ENCODE results near the gene TPD52L1.
"Not testable (repeated sequence)": the region's sequence is repeated elsewhere in the genome, so short reads cannot be mapped to it uniquely, and the experiment has no call there.

Gene TPD52L1

GRCh38 chr6:125280370-125281035 is 126.9 kb downstream of the TPD52L1 start:
- DNase-seq, result not testable (repeated sequence)

DNA sequence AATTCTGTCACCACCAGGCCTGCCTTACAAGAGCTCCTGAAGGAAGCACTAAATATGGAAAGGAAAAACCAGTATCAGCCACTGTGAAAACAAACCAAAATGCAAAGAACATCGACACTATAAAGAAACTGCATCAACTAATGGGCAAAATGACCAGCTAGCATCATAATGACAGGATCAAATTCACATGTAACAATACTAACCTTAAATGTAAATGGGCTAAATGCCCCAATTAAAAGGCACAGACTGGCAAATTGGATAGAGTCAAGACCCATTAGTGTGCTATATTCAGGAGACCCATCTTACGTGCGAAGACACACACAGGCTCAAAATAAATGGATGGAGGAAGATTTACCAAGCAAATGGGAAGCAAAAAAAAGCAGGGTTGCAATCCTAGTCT is 128.9 kb downstream of the TPD52L1 start:
- not testable (repeated sequence) for DNase-seq

- DNase-seq, result no peak
Measured at GRCh38 chr6:125285353-125285752, 131.8 kb downstream of the TPD52L1 start.

- no peak for DNase-seq
Measured at GRCh38 chr6:125285936-125286335, 132.4 kb downstream of the TPD52L1 start.

GRCh38 chr6:125287718-125288117 is 134.1 kb downstream of the TPD52L1 start:
- no peak for DNase-seq

GRCh38 chr6:125293587-125293986 is 140.0 kb downstream of the TPD52L1 start:
- no peak for DNase-seq

- DNase-seq, result no peak
Measured at GRCh38 chr6:125294036-125294435, 140.5 kb downstream of the TPD52L1 start.

- DNase-seq, result no peak
Measured at GRCh38 chr6:125294925-125295324, 141.4 kb downstream of the TPD52L1 start.

- DNase-seq, result no peak
Measured at GRCh38 chr6:125296471-125296870, 142.9 kb downstream of the TPD52L1 start.

GRCh38 chr6:125299257-125299656 is 145.7 kb downstream of the TPD52L1 start:
- no peak for DNase-seq

DNA sequence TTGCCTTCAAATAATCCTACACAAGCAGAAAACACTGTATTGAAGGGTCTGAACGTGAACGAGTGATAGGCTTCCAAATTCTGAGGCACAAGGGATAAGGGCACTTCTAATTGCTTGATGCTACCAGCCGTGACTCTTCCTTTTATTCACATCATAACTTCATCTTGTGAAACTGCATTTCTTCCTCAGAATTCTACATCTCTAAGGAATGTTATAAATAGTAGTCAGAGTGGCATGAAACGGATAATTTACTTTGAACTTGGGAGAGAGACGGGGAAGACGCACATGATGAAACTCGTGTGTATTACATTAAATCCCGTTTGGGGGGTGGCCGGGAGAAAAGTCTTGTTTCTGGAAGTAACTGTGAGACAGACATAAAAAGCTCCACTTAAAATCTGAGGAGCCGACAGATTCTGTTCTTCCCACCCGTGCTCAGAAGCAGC is 147.4 kb downstream of the TPD52L1 start:
- DNase-seq, result no peak

- peak; percentile 42 for DNase-seq
Measured at GRCh38 chr6:125301435-125302391, 148.1 kb downstream of the TPD52L1 start, which contains the start of gene HDDC2. TSS of gene HDDC2 (minus strand) at chr6:125301967. CDS start at chr6:125301932, 35 bp downstream.

DNA sequence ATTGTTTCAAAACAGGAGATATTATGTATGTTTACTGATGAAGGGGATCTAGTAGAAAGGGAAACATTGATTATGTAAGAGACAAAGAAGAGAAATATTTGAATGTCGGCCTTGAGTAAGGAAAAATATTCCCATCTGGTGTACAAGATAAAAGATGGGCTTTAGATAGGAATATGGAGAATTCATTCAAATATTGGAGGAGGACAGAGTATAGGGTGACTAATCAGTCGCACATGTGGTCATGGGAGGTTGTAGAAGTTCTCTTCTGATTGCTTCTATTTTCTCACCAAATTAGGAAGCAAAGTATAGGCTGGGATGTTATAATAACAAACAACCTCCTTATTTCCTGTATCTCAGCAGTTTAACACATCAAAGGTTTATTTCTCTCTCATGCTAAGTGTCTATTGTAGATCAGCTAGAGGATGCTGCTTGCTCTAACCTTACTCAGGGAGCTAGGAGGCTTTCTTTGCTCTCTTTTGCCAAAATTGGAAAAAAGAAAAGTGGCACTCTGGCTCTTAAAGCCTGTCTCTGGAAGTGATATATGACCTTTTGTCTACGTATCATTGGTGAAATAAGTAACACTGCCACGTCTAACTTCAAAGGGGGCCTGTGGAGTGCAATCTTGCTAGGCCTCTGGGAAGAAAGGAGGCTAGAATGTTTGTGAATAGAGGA is 149.4 kb downstream of the TPD52L1 start:
- DNase-seq, result no peak

DNA sequence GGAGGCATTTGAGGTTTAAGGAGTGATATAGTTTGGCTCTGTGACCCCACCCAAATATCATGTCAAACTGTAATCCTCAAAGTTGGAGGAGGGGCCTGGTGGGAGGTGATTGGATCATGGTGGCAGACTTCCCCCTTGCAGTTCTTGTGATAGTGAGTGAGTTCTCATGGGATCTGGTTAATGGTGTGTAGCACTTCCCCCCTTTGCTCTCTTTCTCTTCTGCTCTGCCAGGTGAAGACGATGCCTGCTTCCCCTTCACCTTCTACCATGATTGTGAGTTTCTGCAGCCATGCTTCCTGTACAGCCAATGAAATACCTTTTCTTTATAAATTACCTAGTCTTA is 149.9 kb downstream of the TPD52L1 start:
- no peak for DNase-seq

- DNase-seq, result no peak
Measured at GRCh38 chr6:125304970-125305660, 151.5 kb downstream of the TPD52L1 start.

GRCh38 chr6:125306756-125307149 is 153.2 kb downstream of the TPD52L1 start:
- no peak for DNase-seq

DNA sequence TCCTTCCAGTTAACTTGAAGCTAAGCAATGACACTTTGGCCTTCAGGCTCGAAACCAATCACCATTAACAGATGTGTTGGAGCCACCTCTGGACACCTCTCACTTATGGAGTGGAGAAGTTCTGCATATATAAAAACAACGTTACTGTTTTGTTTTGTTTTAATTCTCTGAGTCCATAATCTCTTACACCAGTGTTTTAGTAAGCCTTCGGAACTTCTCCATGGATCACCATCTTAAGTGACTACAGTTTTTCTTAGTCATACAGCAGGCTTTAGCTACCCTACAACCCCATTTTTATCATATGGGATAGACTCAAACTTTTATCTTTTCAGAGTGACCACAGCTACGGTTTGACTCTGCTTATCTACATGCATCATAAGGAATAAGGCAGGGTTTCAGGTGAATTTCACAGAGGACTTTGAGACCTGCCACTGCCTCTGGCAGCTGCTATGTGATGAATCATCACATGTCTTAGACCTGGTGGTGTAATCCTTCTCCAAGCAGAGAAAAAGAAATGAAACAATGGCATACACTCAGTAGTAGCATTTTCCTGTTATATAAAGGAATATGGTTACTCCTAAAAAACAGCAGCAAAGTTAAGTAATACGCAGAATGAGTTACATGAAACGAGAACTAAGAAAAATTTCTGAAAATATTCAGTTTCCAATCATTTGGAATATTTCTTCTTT is 153.7 kb downstream of the TPD52L1 start:
- no peak for DNase-seq

- no peak for DNase-seq
Measured at GRCh38 chr6:125307964-125308615, 154.5 kb downstream of the TPD52L1 start.

DNA sequence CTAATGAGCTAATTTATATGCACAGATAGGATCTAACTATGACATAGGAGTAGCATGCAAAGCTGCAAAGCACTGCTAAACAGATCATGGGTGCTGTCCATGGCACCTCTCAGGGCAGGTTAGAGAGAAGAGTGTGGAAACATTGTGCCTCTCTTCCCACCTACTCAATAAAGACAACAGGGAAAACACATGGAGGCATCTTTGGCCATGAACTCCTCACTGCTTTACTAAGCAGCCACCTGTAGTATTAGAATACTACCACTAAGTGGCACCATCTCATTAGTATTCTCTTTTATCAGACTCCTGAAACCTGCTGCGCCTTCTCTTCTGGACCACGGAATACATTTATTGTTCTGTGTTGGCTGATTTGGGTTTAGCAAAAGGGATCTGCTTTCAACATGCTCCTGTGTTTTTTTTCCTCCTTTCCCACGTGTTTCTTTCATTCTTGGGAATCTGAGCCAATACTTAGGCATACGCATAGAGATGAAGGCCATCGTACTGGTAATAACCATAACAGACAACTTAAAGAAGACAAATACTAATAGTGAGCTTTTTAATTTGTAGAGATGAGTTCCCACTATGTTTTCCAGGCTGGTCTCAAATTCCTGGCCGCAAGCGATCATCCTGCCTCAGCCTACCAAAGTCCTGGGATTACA is 157.5 kb downstream of the TPD52L1 start:
- no peak for DNase-seq

DNA sequence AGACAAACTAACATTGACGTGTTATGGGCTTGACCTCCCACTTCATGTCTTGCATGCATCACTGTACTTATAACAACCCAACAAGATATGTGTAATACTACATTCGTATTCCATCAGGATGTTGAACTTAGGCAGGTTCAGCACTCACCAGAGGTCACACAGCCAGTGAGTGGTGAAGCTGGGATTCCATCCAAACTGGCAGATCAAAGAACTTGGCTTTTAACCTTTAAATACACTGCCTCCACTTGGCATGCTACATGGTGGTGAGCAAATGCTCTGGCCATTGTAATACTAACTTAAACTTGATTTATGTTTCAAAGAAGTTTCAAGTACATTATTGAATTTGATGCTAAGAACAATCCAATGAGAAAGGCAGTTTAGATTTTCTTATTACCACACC is 158.9 kb downstream of the TPD52L1 start:
- DNase-seq, result no peak

GRCh38 chr6:125312950-125313349 is 159.4 kb downstream of the TPD52L1 start:
- DNase-seq, result no peak
